Hepatocyte (in vitro differentiated cells): Measurements from ENCODE around the gene PRKCZ.

Source experiments
- EZH2 ChIP-seq: fragments of 200-600 bp; sonication (generic); IDR thresholded peaks from 2 replicates; pipeline ENCODE4 v1.6.1; 2016; ENCODE audit warnings: antibody characterized with exemption, mild to moderate bottlenecking, borderline replicate concordance
- EZH2phosphoT487 ChIP-seq: fragments of 200-600 bp; sonication (generic); IDR thresholded peaks from one replicate; pipeline ENCODE4 v1.6.1; 2018; ENCODE audit warnings: antibody characterized with exemption, mild to moderate bottlenecking, low read depth, moderate library complexity; ENCODE audit not compliant: unreplicated experiment, severe bottlenecking
- TF ChIP-seq, protein P1 (sequence below): fragments of 200-600 bp; sonication (generic); IDR thresholded peaks from 2 replicates; pipeline ENCODE4 v1.5.1; 2016; ENCODE audit warnings: antibody characterized with exemption, mild to moderate bottlenecking; ENCODE audit not compliant: poor library complexity

GRCh38 chr1:2065699-2066098 is 15.5 kb downstream of the PRKCZ start:
- TF ChIP-seq, protein P1, sequence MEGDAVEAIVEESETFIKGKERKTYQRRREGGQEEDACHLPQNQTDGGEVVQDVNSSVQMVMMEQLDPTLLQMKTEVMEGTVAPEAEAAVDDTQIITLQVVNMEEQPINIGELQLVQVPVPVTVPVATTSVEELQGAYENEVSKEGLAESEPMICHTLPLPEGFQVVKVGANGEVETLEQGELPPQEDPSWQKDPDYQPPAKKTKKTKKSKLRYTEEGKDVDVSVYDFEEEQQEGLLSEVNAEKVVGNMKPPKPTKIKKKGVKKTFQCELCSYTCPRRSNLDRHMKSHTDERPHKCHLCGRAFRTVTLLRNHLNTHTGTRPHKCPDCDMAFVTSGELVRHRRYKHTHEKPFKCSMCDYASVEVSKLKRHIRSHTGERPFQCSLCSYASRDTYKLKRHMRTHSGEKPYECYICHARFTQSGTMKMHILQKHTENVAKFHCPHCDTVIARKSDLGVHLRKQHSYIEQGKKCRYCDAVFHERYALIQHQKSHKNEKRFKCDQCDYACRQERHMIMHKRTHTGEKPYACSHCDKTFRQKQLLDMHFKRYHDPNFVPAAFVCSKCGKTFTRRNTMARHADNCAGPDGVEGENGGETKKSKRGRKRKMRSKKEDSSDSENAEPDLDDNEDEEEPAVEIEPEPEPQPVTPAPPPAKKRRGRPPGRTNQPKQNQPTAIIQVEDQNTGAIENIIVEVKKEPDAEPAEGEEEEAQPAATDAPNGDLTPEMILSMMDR: no peak
- TF ChIP-seq EZH2: no peak
- no peak for TF ChIP-seq EZH2phosphoT487
